HG02943 (cell line): ENCODE results near the gene ZFP3.
A peak's percentile ranks its signal among the peaks of the same experiment; 100 is the strongest.
"Not testable (repeated sequence)": the region's sequence is repeated elsewhere in the genome, so short reads cannot be mapped to it uniquely, and the experiment has no call there.

Experiments
- ATAC-seq: cut with Tn5 transposase; IDR thresholded peaks from one replicate; pipeline ENCODE4 v1.9.1; 2021; ENCODE audit warnings: mild to moderate bottlenecking, low read depth, moderate library complexity; ENCODE audit not compliant: unreplicated experiment

ZFP3 gene

DNA sequence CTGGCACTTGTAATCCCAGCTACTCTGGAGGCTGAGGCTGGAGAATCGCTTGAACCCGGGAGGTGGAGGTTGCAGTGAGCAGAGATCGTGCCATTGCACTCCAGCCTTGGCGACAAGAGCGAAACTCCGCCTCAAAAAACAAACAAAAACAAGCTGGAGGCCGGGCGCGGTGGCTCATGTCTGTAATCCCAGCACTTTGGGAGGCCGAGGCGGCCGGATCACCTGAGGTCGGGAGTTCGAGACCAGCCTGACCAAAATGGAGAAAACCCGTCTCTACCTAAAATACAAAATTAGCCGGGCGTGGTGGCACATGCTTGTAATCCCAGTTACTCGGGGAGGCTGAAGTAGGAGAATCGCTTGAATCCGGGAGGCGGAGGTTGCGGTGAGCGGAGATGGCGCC, 992 bp upstream of the ZFP3 start:
- not testable (repeated sequence) for ATAC-seq

DNA sequence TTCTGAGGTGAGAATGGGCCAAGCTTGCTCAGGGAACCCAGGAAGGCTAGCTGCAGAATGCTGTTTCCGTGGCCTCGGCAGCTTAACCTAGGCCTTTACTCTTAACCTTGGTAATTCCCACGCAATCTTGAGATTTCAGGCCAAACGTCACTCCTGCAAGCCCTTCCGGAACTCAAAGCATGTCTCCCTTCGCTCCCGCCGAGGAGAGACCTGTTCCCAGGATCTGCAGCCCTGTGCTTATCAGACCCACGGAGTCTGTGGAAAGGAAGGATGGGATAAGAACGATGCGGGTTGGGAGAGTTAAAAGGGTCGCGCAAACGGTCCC, 524 bp upstream of the ZFP3 start:
- no peak for ATAC-seq

DNA sequence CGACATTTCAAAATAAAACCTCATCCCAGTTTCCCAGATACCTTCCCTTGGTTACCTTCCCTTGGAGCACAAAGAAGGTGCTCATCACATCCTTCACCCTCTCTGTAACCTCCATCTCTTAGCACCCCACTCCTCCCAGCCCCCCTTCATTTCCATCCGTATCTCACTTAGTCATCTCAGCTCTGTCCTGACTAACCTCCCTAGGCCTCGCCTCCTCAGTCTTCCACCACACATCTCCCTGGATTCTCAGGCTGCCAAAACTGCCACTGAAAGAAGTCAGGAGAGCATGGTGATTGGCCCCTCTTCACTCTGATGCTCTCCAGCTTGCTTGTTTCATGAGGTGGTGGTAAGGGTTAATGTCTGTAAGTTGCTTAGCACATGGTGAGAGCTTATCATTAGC, 2.3 kb downstream of the ZFP3 start:
- ATAC-seq: no peak

DNA sequence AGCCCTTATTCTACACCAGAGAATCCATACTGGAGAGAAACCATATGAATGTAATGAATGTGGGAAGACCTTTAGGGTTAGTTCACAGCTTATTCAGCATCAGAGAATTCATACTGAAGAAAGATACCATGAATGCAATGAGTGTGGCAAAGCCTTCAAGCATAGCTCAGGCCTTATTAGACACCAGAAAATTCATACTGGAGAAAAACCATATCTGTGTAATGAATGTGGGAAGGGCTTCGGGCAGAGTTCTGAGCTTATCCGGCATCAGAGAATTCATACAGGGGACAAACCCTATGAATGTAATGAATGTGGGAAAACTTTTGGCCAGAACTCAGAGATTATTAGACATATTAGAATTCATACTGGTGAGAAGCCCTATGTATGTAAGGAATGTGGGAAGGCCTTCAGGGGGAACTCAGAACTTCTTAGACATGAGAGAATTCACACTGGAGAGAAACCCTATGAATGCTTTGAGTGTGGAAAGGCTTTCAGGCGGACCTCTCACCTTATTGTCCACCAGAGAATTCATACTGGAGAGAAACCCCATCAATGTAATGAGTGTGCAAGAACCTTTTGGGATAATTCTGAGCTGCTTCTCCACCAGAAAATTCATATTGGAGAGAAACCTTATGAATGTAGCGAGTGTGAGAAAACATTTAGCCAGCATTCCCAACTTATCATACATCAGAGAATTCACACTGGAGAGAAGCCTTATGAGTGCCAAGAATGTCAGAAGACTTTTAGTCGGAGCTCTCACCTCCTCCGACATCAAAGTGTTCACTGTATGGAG, 14.1 kb downstream of the ZFP3 start:
- ATAC-seq: no peak

DNA sequence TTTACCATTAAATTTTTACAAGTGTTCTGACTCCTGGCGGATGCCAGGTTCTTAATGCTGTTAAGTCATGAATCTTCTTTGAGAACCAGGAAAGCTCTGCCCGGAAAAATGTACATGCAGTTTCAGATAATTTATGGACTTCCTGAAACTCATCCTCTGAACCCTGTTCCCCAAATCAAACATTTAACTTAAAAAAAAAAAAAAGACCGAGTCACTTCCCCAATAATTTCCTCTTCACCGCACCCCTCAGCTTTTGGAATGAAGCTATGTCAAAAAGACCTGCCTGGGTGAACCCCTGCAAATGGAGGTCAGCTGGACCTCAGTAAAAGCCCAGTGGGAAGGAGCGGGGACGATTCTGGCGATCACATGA, 18.4 kb downstream of the ZFP3 start:
- ATAC-seq: no peak

DNA sequence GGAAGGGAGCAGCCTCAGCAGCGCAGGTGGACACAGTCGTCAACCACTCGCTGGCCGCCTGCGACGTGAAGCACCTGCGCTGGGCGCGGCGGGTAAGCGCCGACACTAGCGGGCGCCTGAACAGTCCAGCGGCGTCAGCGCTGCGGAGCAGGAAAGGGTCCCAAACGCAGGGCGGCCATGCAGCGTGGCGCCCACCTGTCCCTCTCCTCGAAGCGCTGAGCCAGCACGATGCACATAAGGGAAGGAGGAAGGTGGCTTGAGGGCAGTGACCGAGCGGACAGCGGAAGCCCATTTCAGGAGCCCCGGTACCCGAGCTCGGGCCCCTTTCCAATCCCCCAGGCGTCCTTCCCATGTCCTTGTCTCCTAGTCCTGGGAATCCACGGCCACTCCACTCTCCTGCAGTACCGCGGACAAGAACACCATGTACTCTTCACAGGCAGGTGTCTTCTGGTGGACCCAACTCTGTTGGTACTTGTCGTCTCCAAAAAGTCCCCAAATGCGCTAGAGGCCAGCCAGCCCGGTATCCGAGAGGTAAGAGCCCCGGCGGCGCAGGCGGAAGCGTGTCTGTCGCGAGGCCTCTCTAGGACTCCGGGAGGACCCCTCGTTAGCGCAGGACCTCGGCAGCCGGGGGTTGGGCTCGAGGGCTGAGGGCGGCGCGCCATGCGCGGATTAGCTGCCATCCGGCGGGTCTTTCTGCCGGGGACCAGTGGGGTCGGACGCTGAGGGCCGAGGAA, 19.0 kb downstream of the ZFP3 start:
- ATAC-seq: no peak

DNA sequence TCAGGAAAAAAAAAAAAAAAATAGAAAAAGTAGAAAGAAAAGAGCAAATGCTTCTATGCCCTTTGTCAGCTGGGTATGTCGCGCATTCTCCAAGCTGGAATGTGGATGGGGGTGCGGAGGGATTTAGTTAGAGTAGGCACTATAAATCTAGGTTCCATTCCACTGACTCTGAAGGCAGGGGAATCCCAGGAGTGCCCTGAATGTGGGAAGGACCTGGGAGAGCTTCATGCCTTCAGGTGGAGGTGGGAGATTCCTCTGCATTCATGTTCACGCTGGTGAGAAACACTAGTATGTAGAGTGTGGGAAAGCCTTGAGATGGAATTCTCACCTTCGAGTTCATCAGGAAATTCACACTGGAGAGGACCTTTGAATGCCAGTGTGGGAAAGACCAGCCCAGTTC, 21.0 kb downstream of the ZFP3 start:
- ATAC-seq: no peak

DNA sequence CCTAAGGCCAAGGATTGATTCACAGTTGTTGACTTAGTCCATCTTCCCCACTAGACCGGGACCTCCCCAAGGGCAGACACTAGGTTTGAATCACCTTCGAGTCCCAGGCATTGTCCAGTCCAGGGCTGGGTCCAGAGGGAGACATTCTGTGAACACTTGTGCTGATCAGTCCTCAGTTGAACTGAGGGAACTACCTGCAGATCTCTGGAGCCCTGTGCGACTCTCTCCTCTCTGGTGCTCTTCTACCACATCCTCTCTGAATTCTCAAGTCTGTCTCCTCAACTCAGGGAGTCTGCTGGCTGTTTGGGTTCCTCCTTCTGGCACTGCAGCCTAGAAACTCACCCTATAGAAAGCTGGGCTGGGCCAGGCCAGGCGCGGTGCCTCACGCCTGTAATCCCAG, 22.6 kb downstream of the ZFP3 start:
- no peak for ATAC-seq

DNA sequence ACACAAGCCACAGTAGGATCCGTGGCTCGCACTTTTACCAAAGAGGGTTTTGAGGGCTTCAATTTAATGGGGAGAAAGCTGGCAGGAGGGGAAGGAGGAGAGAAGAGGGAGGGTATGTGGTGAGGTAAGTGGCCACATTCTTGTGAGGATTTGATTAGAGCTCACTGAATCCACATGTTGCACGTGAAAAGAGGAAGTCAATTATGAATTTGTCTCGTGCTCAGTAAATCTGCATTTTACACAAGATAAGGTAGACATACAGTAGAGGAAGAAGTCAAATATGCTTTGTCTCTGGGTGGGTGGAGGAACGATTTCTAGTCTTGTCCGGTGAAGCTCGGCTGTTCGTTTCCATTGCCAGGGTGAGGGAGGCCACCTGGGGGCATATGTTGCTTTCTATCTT, 32.5 kb downstream of the ZFP3 start:
- ATAC-seq: no peak

DNA sequence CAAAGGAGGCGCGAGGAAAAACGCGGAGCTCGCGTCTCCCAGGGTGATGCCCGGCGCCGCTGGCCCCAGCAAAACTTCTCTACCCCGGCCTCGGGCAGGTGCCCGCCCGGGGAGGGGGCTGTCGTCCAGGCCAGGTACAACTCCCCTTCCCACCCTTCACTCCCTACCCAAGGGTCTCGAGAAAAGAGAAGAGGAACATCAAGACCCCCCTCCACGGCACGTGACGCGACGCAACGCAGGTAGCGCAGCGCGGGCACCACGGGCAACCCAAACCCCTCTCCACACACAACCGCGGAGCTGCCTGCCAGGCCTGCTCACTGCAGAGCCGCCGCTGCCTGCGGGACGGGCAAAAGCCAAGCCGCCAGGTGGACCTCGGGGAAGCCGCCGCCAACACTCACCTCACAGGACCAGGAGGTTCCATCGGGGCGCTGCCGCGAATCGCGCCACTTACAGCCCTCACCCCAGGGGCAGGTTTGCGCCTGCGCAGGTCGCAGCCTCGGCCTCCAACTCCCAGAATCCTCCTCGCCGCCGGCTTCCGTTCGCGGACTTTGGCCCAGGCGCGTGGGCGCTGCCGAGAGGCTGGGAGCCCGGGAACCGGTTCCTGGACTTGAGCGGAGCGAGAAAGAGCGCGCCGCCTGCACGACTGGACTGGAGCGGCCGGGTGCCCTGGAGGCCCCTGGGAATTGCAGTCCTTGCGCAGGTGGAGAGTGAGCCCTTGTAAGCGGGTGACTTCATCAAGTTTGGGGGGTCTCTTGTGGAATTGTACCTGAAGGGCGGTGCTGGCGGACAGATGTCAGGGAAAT, 33.3 kb downstream of the ZFP3 start, which contains the start of gene ZNF232:
Gene ZNF232, minus strand, starts transcription at position 477 of the 803 bp plus-strand sequence. Its CDS starts 56 bp downstream, at position 421.
- ATAC-seq: peak; percentile 70

DNA sequence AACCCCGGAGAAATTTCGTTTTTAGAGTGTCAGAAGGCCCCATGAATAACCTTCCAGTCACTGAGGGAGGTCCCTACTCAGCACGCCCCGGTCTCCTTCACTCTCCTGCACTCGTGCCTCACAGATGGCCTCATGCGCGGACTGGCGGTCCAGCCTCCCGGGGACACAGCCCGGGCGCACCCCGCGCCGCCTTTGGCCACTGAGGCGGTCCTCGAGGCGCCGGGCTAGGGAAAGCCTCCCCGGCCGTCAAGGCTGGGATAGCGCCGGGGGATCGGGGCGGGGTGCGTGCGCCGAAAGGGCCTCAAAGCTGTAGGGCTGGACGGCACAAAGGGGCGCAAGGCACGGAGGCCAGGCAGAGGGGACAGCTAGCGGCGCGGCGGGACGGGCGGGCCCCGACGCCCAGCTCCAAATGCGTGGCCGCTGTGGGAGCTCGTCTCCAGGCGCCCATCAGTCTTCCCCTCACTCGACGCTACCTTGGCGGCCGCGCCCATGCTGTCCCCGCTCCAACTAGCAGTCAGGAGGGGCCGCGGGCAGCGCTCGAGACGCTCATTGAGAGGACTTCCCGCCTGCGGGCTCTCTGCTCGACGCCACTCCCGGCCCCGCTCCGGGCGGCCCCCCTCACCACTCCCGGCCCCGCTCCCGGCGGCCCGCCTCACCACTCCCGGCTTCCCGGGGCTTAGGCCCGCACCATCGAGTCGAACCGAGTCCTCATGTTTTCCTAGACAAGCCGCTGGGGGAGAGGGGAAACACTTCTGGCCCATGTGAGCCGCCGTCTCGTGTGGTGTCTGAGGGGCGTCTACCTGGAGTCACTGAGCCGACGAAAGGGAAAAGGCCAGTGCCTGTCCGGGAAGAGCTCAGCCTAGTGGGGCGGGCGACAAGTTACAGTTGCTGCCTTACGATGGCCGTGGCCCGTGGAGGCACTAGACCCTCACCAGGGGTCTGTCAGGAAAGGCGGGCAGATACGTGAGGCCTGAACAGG, 37.7 kb downstream of the ZFP3 start, which contains the start of gene USP6:
Gene USP6, plus strand, starts transcription at position 360 of the 979 bp plus-strand sequence. CDS start 14,336 bp downstream, outside the sequence.
- ATAC-seq: no peak

DNA sequence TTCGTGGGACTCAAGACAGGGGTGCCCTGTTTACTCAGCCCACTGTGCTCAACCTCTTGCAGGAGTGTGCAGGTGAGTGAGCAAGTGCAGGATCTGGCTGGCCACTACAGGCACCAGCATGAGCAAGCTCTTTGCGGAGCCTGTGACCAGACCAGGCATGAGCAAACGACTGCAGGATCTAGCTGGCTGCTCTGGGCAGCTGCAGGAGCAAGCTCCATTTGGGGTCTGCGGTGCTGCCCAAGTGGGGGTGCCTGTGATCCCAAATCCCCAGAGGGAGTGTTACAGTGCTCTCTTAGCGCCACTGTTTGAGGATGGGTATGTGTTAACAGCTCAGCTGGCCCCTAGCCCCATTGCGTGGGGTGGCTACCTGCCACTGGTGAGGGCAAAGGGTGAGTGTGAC, 40.0 kb downstream of the ZFP3 start:
- no peak for ATAC-seq

DNA sequence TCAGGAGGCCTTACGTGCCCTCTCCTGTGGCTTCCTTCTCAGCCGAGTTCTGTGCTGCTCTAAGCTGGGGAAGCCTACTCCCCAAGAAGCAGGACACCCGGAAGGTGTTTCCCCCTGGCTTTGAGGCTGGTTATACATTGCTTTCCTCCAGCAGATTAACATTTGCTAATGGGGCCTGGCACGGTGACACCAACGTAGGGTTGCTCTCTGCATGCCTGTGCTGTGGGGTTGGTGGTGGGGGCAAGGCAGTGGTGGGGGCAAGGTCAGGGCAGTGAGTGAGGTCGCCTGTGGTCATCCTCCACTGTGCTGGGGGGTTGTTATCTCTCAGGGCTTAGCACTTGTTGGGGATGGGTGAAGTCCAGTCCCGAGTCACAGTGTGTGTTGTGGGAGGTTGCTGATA, 41.8 kb downstream of the ZFP3 start:
- ATAC-seq: no peak

DNA sequence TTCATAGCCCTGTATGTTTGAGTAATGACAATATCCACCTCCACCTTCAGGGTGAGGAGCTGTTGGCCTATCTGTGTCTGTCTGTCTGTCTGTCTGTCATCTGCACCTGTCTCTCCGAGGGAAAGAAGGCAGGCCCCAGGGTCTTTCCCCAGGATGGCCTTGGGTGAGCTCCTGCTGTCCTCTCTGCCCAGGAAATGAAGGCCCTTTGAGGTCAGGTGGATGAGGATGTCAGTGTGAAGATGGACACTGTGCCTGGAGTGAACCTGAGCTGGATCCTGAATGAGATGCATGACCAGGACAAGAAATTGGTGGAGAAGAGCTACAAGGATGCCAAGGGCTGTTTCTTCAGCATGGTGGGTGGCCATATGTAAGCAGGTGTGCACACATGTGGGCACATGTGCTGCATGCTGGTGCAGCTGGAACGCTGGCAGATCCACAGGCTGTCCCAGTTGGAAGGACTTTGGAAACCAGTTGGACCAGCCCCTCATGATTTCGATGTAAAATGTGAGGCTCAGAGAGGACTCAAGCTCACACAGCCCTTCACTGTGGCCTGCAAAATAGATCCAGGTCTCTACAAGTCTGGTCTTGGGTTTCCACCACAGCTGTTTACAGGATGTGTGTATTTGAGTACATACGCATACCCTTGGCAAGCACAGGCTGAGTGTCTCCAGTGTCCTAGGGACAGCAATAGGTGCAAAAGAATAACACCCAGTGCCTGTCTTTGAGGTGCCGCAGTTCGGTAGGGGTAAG, 42.3 kb downstream of the ZFP3 start:
- ATAC-seq: not testable (repeated sequence)

DNA sequence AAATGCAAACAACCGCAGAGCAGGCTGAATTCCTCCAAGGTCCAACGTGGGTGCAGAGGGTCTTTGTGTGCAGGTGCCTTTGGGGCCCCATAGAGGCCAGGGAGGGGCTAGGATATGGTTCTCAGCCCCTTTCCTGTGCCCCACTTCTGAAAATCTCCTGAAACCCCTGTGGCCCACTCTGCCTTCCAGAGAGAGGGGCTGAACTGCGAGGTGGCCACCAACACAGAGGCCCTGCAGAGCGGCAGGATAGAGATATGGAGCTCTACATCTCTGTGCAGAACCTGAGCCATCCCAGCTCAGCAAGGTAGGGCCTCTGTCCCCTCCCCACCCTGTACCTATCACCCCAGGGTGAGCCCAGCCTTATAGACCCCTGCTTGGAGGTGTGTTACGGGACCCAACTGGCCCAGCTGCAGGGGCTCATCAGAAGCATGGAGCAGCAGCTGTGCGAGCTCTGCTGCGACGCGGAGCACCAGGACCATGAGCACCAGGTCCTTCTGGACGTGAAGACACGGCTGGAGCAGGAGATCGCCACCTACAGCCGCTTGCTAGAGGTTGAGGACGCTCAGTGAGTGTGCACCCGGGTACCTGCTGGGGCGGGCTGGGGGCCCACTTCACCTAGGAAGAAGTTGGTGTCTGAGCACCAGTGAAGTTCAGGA, 43.0 kb downstream of the ZFP3 start:
- ATAC-seq: no peak

DNA sequence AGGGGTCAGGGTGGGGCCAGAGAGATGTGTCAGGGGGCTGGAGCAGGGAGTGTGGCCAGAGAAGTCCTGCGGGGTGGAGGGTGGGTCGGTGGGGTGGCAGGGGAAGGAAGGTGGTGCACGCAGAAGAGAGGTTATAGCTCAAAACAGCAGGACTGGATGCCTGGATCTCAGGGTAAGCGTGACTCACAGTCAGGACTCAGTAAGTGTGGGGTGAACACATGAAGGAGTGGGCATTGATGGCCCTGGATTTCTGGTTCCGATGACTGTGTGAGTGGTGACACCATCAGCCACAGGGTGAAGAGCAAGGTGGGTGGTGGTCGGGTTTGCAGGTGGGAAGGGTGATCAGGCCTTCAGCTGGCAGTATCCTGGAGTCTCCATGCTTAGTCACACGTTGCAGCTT, 43.8 kb downstream of the ZFP3 start:
- not testable (repeated sequence) for ATAC-seq

DNA sequence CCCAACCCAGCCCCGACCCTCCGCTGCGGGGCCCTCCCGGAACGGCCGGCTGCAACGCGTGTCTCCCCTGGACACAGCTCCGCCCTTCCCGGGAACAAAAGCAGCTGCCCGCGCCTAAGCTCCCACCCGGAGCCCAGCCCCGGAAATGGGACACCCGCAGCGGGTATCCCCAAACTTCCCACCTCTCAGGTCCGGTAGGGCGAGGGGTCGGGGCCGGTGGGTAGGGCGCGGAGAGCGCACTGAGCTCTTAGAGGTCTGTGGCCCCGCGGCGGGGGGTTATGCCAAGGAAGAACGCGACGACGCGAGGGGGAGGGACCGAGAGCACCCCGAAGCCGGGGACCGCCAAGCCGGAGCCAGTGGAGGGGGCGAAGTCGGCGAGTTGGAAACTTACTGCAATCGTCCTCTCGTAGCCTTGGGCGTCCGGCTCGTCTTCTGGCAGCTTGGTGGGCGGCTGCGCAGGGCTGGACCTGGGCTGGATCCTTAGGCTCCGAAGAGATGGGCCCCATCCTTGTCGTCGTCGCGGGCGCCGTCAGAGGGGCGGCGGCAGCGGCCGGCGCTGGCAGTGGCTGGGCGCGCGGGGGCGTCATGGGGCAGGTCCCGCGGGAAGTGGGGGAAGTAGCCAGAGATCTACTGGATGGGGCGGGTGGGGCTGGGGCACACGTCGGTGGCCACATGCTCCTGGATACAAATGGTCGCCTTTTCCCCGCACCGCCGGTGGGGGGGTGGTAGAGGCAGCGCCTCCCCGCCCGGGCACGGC, 44.5 kb downstream of the ZFP3 start:
- ATAC-seq: no peak
